OCI-LY3 (cell line): ENCODE measurements around the gene FAM171A2.

Experiments
- H2AFZ ChIP-seq: fragments of 200-600, 300-600 bp; shearing (Covaris generic); 2 replicates; pipeline ENCODE4 v1.6.0; 2014; ENCODE audit warnings: antibody characterized with exemption, low read depth, low read length
- H3K27ac ChIP-seq: fragments of 200-600, 300-600 bp; sonication (generic); 2 replicates; pipeline ENCODE4 v1.5.1; 2014; ENCODE audit warnings: mild to moderate bottlenecking, low read length, moderate library complexity, mixed read lengths
- H3K27me3 ChIP-seq: fragments of 200-600, 300-600 bp; sonication (generic); 2 replicates; pipeline ENCODE4 v1.6.1; 2014; ENCODE audit warnings: low read depth, low read length, mixed read lengths
- H3K36me3 ChIP-seq: fragments of 200-600, 300-600 bp; sonication (generic); replicated peaks from 2 replicates; pipeline ENCODE3; 2014; ENCODE audit warnings: low read depth, low read length, mixed read lengths
- H3K4me1 ChIP-seq: fragments of 300-600, 200-600 bp; sonication (generic); 2 replicates; pipeline ENCODE4 v1.6.1; 2014; ENCODE audit warnings: low read length, mixed read lengths
- H3K4me2 ChIP-seq: fragments of 200-600, 300-600 bp; sonication (generic); 2 replicates; pipeline ENCODE4 v1.6.1; 2014; ENCODE audit warnings: low read length, mixed read lengths
- H3K4me3 ChIP-seq: fragments of 300-600, 200-600 bp; sonication (generic); 2 replicates; pipeline ENCODE4 v1.5.1; 2014; ENCODE audit warnings: antibody characterized with exemption, mild to moderate bottlenecking, low read length, moderate library complexity
- H3K79me2 ChIP-seq: fragments of 300-600, 200-600 bp; shearing (Covaris generic); 2 replicates; pipeline ENCODE4 v1.6.1; 2014; ENCODE audit warnings: mild to moderate bottlenecking, low read length, mixed read lengths
- H3K9ac ChIP-seq: fragments of 300-600, 200-600 bp; shearing (Covaris generic); 2 replicates; pipeline ENCODE4 v1.6.0; 2014; ENCODE audit warnings: mild to moderate bottlenecking, low read length, moderate library complexity
- H3K9me3 ChIP-seq: fragments of 200-600, 300-600 bp; shearing (Covaris generic); 2 replicates; pipeline ENCODE4 v1.6.1; 2014; ENCODE audit warnings: low read length, mixed read lengths; ENCODE audit not compliant: insufficient read depth
- H4K20me1 ChIP-seq: fragments of 200-600, 300-600 bp; sonication (generic); 2 replicates; pipeline ENCODE4 v1.6.1; 2016; ENCODE audit warnings: low read length, mixed read lengths; ENCODE audit not compliant: insufficient read depth
- CTCF ChIP-seq: fragments of 200-600, 300-600 bp; sonication (generic); IDR thresholded peaks from 2 replicates; pipeline ENCODE4 v1.5.1; 2014; ENCODE audit warnings: antibody characterized with exemption, low read length, low read depth
- EZH2phosphoT487 ChIP-seq: fragments of 200-600 bp; shearing (Covaris generic); IDR thresholded peaks from 2 replicates; pipeline ENCODE4 v1.6.1; 2018; ENCODE audit warnings: antibody characterized with exemption, mixed run types, low read depth

Gene FAM171A2

GRCh38 chr17:44384823-44385286 lies 21.2 kb upstream of the FAM171A2 start:
- H3K9ac ChIP-seq, result peak overlapping the region; percentile 72

GRCh38 chr17:44384281-44384822 lies 20.7 kb upstream of the FAM171A2 start:
- H3K27ac ChIP-seq, result no peak overlapping the region
- H4K20me1 ChIP-seq, result no peaks in the 10 kb centered on the region
- H3K36me3 ChIP-seq, result no peaks in the 10 kb centered on the region
- H3K9ac ChIP-seq, result no peak overlapping the region
- H2AFZ ChIP-seq, result no peak overlapping the region
- H3K79me2 ChIP-seq, result no peaks in the 10 kb centered on the region
- TF ChIP-seq EZH2phosphoT487, result no peak
- H3K4me1 ChIP-seq, result peaks cover 4% of the 10 kb centered on the region; the same call in 1 of the 2 replicates
- H3K9me3 ChIP-seq, result no peaks in the 10 kb centered on the region
- H3K4me3 ChIP-seq, result peak overlapping the region; percentile 95; the same call in 1 of the 2 replicates
- H3K4me2 ChIP-seq, result 0 out of 2 replicates have a peak overlapping the region, but pooled peaks have one; percentile 99
- H3K27me3 ChIP-seq, result peaks cover 2% of the 10 kb centered on the region; the same call in 1 of the 2 replicates

More at GRCh38 chr17:44384823-44385286, 21.2 kb upstream of the FAM171A2 start:
- H3K9me3 ChIP-seq, result no peaks in the 10 kb centered on the region
- peaks cover 2% of the 10 kb centered on the region; the same call in 1 of the 2 replicates for H3K27me3 ChIP-seq
- no peak overlapping the region for H3K27ac ChIP-seq
- H2AFZ ChIP-seq, result peak overlapping the region; percentile 97
- H3K79me2 ChIP-seq, result no peaks in the 10 kb centered on the region
- peaks cover 7% of the 10 kb centered on the region; the same call in 1 of the 2 replicates for H3K4me1 ChIP-seq
- peak overlapping the region; percentile 95 for H3K4me3 ChIP-seq
- H3K36me3 ChIP-seq, result no peaks in the 10 kb centered on the region
- peak overlapping the region; percentile 99 for H3K4me2 ChIP-seq
- TF ChIP-seq EZH2phosphoT487, result no peak
- no peak for TF ChIP-seq CTCF
- no peaks in the 10 kb centered on the region for H4K20me1 ChIP-seq

GRCh38 chr17:44383861-44384260 lies 20.2 kb upstream of the FAM171A2 start:
- Histone ChIP-seq H3K4me1 (peaks cover 4% of the 10 kb centered on the region; the same call in 1 of the 2 replicates), H4K20me1 (no peaks in the 10 kb centered on the region), H3K27me3 (peaks cover 2% of the 10 kb centered on the region; the same call in 1 of the 2 replicates), H3K9me3 (no peaks in the 10 kb centered on the region), H3K36me3 (no peaks in the 10 kb centered on the region), H3K27ac (no peak overlapping the region), H3K4me2 (no peak overlapping the region), H2AFZ (no peak overlapping the region), H3K4me3 (no peak overlapping the region), H3K9ac (no peak overlapping the region), H3K79me2 (no peaks in the 10 kb centered on the region)
- TF ChIP-seq EZH2phosphoT487 (no peak), CTCF (no peak)

- Histone ChIP-seq H4K20me1 (no peaks in the 10 kb centered on the region), H3K27me3 (peaks cover 2% of the 10 kb centered on the region; the same call in 1 of the 2 replicates), H3K27ac (no peak overlapping the region), H3K9ac (no peak overlapping the region), H3K4me2 (no peak overlapping the region), H3K79me2 (no peaks in the 10 kb centered on the region), H3K4me3 (no peak overlapping the region), H3K36me3 (no peaks in the 10 kb centered on the region), H3K9me3 (no peaks in the 10 kb centered on the region), H3K4me1 (peaks cover 4% of the 10 kb centered on the region; the same call in 1 of the 2 replicates), H2AFZ (no peak overlapping the region)
- no peak for TF ChIP-seq CTCF
- TF ChIP-seq EZH2phosphoT487, result no peak
Observed at GRCh38 chr17:44383363-44383762, 19.7 kb upstream of the FAM171A2 start.
